Esophagus squamous epithelium (tissue), 5 donors: ENCODE measurements around the gene UBC. TPM values are rescaled to one million over a fixed set of nuclear protein-coding genes. Genes with fewer than 3 reads are reported as not detected.
"Not testable (repeated sequence)": the region's sequence is repeated elsewhere in the genome, so short reads cannot be mapped to it uniquely, and the experiment has no call there.

Source experiments
- DNase-seq: peaks from one replicate; lab custom pipeline; 2025; lab: John Stamatoyannopoulos, UW
- H3K27ac ChIP-seq, 4 donors: fragments of 200-600 bp; sonication (generic); one replicate each; pipeline ENCODE4 v1.5.1; 2016 to 2019; ENCODE audit warnings: mild to moderate bottlenecking in 1 of 4
- H3K27me3 ChIP-seq, 4 donors: fragments of 200-600 bp; sonication (generic); 1 replicate in 3 of 4; 2 replicates in 1 of 4; pipeline versions ENCODE4 v1.5.1 to v1.6.0; 2017 to 2021; ENCODE audit warnings: antibody characterized with exemption in 1 of 4
- H3K36me3 ChIP-seq, 3 donors: fragments of 200-600 bp; sonication (generic); one replicate each; pipeline ENCODE4 v1.5.1; 2016 to 2019
- H3K4me1 ChIP-seq, 3 donors: fragments of 200-600 bp; sonication (generic); one replicate each; pipeline ENCODE4 v1.5.1; 2017 to 2019
- H3K4me3 ChIP-seq, 4 donors: fragments of 200-600 bp; sonication (generic); 1 replicate in 3 of 4; 2 replicates in 1 of 4; pipeline ENCODE4 v1.5.1; 2016 to 2019; ENCODE audit warnings: mild to moderate bottlenecking in 2 of 4, moderate library complexity in 1 of 4
- H3K9me3 ChIP-seq, 3 donors: fragments of 200-600 bp; sonication (generic); one replicate each; pipeline ENCODE4 v1.5.1; 2016 to 2019
- CTCF ChIP-seq, 6 experiments: fragments of 450-650 bp in 4 of 6; fragments of 200-600 bp in 2 of 6; sonication (generic) in 2 of 6; IDR thresholded peaks; one replicate each; pipeline ENCODE4 v1.5.1; 2016 to 2019; ENCODE audit warnings: antibody characterized with exemption in 6 of 6, mild to moderate bottlenecking in 4 of 6, moderate library complexity in 4 of 6
- POLR2A ChIP-seq, 4 donors: fragments of 450-650 bp; IDR thresholded peaks; one replicate each; pipeline ENCODE4 v1.6.1; 2017; ENCODE audit warnings: antibody characterized with exemption in 4 of 4, mild to moderate bottlenecking in 4 of 4, moderate library complexity in 3 of 4
- WGBS, 2 donors: methylation state at CpG; one replicate each; pipeline ENCODE4 v1.1.5; 2018; 5-methylcytosine and 5-hydroxymethylcytosine counted together
- intact Hi-C: fragments of 100-400 bp; cut with DNase I; formaldehyde crosslinking; loops from one replicate; pipeline ENCODE4 v1.15.0; 2022
- total RNA-seq, 4 donors: library from RNA; depleted of rRNA; stranded (reverse); fragments of >200 nt; gene quantifications; one replicate each; pipeline ENCODE4 v1.1.0, GENCODE V29; 2016
- donor health status: DM: yes; HTN: yes; CAD: no.

The UBC gene
- total RNA-seq, 4 donors from 2014 or later, result 1,012 to 1,417 (median 1,215) TPM

- H3K4me1 ChIP-seq, result peaks cover 0 to 10% (median 0%) of the 10 kb centered on the region in 3 donors
- no peak overlapping the region for H3K4me3 ChIP-seq
- no peak overlapping the region for H3K27ac ChIP-seq
- TF ChIP-seq CTCF (IDR thresholded peaks at IDR 0.05) (no peak), POLR2A (IDR thresholded peaks at IDR 0.05) (no peak)
- intact Hi-C loops, result no loop called here
- 53 to 65% methylated on average over 9 to 11 of the region's 15 CpGs for WGBS, 2 donors
- no peak for DNase-seq
- no peaks in the 10 kb centered on the region for H3K27me3 ChIP-seq
- H3K36me3 ChIP-seq, result no peaks in the 10 kb centered on the region
- H3K9me3 ChIP-seq, result no peaks in the 10 kb centered on the region
Observed at GRCh38 chr12:124884587-124885438, 29.6 kb downstream of the UBC start.

GRCh38 chr12:124883263-124884130, 31.0 kb downstream of the UBC start:
- WGBS, 2 donors, result 86% methylated on average over 9 of the region's 10 CpGs
- no peak for TF ChIP-seq POLR2A (IDR thresholded peaks at IDR 0.05)
- no peak for TF ChIP-seq CTCF (IDR thresholded peaks at IDR 0.05)
- Histone ChIP-seq H3K9me3 (no peaks in the 10 kb centered on the region), H3K36me3 (no peaks in the 10 kb centered on the region), H3K27ac (no peak overlapping the region), H3K4me3 (no peak overlapping the region), H3K27me3 (no peaks in the 10 kb centered on the region), H3K4me1 (peaks cover 0 to 6% (median 0%) of the 10 kb centered on the region in 3 donors)
- intact Hi-C loops, result no loop called here
- no peak for DNase-seq

GRCh38 chr12:124881123-124881522, 33.3 kb downstream of the UBC start:
- H3K9me3 ChIP-seq, result no peaks in the 10 kb centered on the region
- H3K27me3 ChIP-seq, result no peaks in the 10 kb centered on the region
- intact Hi-C loops, result no loop called here
- H3K4me1 ChIP-seq, result no peaks in the 10 kb centered on the region
- 58 to 73% methylated on average over 10 of the region's 10 CpGs for WGBS, 2 donors
- DNase-seq, result no peak
- H3K27ac ChIP-seq, result no peak overlapping the region
- no peaks in the 10 kb centered on the region for H3K36me3 ChIP-seq
- H3K4me3 ChIP-seq, result no peak overlapping the region
- TF ChIP-seq CTCF (IDR thresholded peaks at IDR 0.05) (no peak), POLR2A (IDR thresholded peaks at IDR 0.05) (no peak)

GRCh38 chr12:124880335-124880734, 34.1 kb downstream of the UBC start:
- H3K27ac ChIP-seq, H3K36me3 ChIP-seq, H3K4me3 ChIP-seq, intact Hi-C loops, H3K27me3 ChIP-seq, DNase-seq, H3K9me3 ChIP-seq, H3K4me1 ChIP-seq: not testable (repeated sequence)
- 55 to 63% methylated on average over 7 to 8 of the region's 11 CpGs for WGBS, 2 donors

GRCh38 chr12:124878795-124879516, 35.5 kb downstream of the UBC start:
- DNase-seq, result no peak
- Histone ChIP-seq H3K27me3 (no peaks in the 10 kb centered on the region), H3K4me1 (no peaks in the 10 kb centered on the region), H3K4me3 (no peak overlapping the region), H3K36me3 (no peaks in the 10 kb centered on the region), H3K27ac (no peak overlapping the region), H3K9me3 (no peaks in the 10 kb centered on the region)
- TF ChIP-seq POLR2A (IDR thresholded peaks at IDR 0.05) (no peak), CTCF (IDR thresholded peaks at IDR 0.05) (no peak)
- 85 to 88% methylated on average over 18 of the region's 18 CpGs for WGBS, 2 donors
- intact Hi-C loops, result no loop called here
